ENCODE measurements around the gene STK32B. TPM values are rescaled to one million over a fixed set of nuclear protein-coding genes. Genes with fewer than 3 reads are reported as not detected.
A peak's percentile ranks its signal among the peaks of the same experiment; 100 is the strongest.
"Not testable (repeated sequence)": the region's sequence is repeated elsewhere in the genome, so short reads cannot be mapped to it uniquely, and the experiment has no call there.

Gene STK32B
- total and polyA plus RNA-seq, 10 donors = 0.03 to 0.87 (median 0.36) TPM

DNA sequence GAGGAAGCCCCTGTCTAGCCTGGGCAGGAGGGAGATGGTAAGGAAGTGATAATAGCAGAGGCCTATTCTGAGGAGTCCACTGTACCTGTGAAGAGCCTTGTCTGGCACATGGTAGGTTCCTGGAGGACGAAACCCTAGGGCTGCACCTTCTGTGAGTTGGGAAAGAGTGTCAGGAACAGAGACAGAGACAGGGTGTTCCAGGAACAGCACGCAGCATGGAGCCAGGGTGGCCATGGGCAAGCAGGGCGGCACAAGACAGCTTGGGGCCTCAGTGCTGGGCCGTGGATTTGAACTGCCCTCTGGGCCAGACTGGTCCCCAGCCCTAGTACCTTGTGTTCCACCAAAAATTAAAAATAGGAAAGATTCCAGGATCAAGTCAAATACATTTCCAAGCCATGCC is 384.5 kb downstream of the STK32B start:
- intact Hi-C loops (cut with DNase I; ENCODE audit: low total_unique reads) = no loop called here
- H3K36me3 ChIP-seq = no peaks in the 10 kb centered on the region
- 74 to 86% (median 81%) methylated on average over 4 of the region's 4 CpGs for WGBS, 5 donors
- DNase-seq = no peak
- H3K4me1 ChIP-seq = no peaks in the 10 kb centered on the region
- peaks cover 0 to 5% (median 0%) of the 10 kb centered on the region in 8 donors for H3K9me3 ChIP-seq
- TF ChIP-seq, protein P1, sequence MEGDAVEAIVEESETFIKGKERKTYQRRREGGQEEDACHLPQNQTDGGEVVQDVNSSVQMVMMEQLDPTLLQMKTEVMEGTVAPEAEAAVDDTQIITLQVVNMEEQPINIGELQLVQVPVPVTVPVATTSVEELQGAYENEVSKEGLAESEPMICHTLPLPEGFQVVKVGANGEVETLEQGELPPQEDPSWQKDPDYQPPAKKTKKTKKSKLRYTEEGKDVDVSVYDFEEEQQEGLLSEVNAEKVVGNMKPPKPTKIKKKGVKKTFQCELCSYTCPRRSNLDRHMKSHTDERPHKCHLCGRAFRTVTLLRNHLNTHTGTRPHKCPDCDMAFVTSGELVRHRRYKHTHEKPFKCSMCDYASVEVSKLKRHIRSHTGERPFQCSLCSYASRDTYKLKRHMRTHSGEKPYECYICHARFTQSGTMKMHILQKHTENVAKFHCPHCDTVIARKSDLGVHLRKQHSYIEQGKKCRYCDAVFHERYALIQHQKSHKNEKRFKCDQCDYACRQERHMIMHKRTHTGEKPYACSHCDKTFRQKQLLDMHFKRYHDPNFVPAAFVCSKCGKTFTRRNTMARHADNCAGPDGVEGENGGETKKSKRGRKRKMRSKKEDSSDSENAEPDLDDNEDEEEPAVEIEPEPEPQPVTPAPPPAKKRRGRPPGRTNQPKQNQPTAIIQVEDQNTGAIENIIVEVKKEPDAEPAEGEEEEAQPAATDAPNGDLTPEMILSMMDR (IDR thresholded peaks at IDR 0.05 in 8 of 11, conservative IDR thresholded peaks at IDR 0.05 in 3 of 11) = no peak
- TF ChIP-seq POLR2A (IDR thresholded peaks at IDR 0.05) (no peak), POLR2AphosphoS5 (IDR thresholded peaks at IDR 0.05) (no peak)
- H3K4me3 ChIP-seq = no peak overlapping the region
- no peaks in the 10 kb centered on the region for H3K27me3 ChIP-seq (replicated peaks in 1 of 7)
- no peak overlapping the region for H3K27ac ChIP-seq

DNA sequence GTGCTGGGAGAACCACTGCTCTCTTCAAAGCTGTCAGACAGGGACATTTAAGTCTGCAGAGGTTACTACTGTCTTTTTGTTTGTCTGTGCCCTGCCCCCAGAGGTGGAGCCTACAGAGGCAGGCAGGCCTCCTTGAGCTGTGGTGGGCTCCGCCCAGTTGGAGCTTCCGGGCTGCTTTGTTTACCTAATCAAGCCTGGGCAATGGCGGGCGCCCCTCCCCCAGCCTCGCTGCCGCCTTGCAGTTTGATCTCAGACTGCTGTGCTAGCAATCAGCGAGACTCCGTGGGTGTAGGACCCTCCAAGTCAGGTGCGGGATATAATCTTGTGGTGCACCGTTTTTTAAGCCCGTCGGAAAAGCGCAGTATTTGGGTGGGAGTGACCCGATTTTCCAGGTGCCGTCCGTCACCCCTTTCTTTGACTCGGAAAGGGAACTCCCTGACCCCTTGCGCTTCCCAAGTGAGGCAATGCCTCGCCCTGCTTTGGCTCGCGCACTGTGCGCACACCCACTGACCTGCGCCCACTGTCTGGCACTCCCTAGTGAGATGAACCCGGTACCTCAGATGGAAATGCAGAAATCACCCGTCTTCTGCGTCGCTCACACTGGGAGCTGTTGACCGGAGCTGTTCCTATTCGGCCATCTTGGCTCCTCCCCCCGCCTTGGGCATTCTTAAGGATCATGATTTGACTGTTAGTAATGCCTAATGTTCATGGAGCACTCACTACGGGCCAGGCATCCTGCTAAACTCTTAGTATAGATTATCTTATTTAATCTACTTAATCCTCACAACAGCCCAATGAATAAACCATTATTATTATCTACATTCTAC is 392.9 kb downstream of the STK32B start:
- intact Hi-C loops (cut with DNase I; ENCODE audit: low total_unique reads); H3K4me1 ChIP-seq; H3K27me3 ChIP-seq (replicated peaks in 1 of 7); H3K4me3 ChIP-seq; H3K27ac ChIP-seq; H3K9me3 ChIP-seq; H3K36me3 ChIP-seq: not testable (repeated sequence)
- DNase-seq = peak; percentile 4
- 83 to 90% (median 88%) methylated on average over 14 to 27 of the region's 31 CpGs for WGBS, 5 donors

DNA sequence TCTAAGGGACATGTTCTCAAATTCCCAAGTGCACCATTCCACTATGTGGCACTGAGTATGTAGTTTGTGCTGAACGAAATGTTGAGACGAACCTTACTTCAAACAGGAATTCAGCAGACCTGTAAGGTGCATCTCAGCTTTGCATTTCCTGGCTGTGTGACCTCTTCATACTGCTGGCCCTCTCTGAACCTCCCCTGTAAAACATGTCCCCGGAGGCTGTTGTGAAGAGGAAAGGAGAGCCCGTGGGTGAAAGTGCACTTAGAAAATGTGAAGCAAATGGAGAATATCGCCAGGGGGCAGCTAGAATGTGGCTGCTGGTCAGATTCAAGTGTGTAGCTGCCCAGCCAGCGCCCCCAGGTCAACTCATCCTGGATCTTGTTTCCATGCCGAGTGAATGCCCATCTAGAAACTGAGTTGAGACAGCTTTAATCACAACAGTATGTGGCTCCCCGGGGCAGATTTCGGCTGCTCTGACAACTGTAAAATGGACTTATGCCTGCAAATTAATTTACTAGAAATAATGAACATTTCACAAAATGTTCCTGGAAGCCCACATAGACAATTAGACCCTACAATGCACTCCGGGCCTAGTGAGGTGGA is 393.7 kb downstream of the STK32B start:
- Histone ChIP-seq H3K36me3 (no peaks in the 10 kb centered on the region), H3K4me3 (no peak overlapping the region), H3K27ac (no peak overlapping the region), H3K27me3 (replicated peaks in 1 of 7) (no peaks in the 10 kb centered on the region), H3K4me1 (no peaks in the 10 kb centered on the region), H3K9me3 (no peaks in the 10 kb centered on the region)
- peak; percentile 41 for DNase-seq
- 84 to 92% (median 88%) methylated on average over 10 of the region's 10 CpGs for WGBS, 5 donors
- TF ChIP-seq POLR2AphosphoS5 (IDR thresholded peaks at IDR 0.05) = no peak
- no peak for TF ChIP-seq POLR2A (IDR thresholded peaks at IDR 0.05)
- intact Hi-C loops (cut with DNase I; ENCODE audit: low total_unique reads) = no loop called here

- DNase-seq = peak; percentile 44
Measured at GRCh38 chr4:5446595-5447226, 395.4 kb downstream of the STK32B start.

More at GRCh38 chr4:5446595-5447226, 395.4 kb downstream of the STK32B start:
- no peaks in the 10 kb centered on the region for H3K36me3 ChIP-seq
- no peak overlapping the region for H3K4me3 ChIP-seq
- 81 to 87% (median 85%) methylated on average over 17 of the region's 17 CpGs for WGBS, 5 donors
- H3K4me1 ChIP-seq = no peaks in the 10 kb centered on the region
- TF ChIP-seq, protein P1 (IDR thresholded peaks at IDR 0.05 in 8 of 11, conservative IDR thresholded peaks at IDR 0.05 in 3 of 11) = no peak
- no peak for TF ChIP-seq POLR2A (IDR thresholded peaks at IDR 0.05)
- no peak for TF ChIP-seq POLR2AphosphoS5 (IDR thresholded peaks at IDR 0.05)
- no peak overlapping the region for H3K27ac ChIP-seq
- H3K27me3 ChIP-seq (replicated peaks in 1 of 7) = no peaks in the 10 kb centered on the region
- intact Hi-C loops (cut with DNase I; ENCODE audit: low total_unique reads) = no loop called here
- no peaks in the 10 kb centered on the region for H3K9me3 ChIP-seq

Data from spleen (tissue), 11 donors.